ENCODE measurements around the gene TMEM255A. TPM values are rescaled to one million over a fixed set of nuclear protein-coding genes. Genes with fewer than 3 reads are reported as not detected.
"Not testable (repeated sequence)": the region's sequence is repeated elsewhere in the genome, so short reads cannot be mapped to it uniquely, and the experiment has no call there.

Gene TMEM255A
- total and polyA plus RNA-seq, 12 donors, result 0.09 to 3.1 (median 0.96) TPM

DNA sequence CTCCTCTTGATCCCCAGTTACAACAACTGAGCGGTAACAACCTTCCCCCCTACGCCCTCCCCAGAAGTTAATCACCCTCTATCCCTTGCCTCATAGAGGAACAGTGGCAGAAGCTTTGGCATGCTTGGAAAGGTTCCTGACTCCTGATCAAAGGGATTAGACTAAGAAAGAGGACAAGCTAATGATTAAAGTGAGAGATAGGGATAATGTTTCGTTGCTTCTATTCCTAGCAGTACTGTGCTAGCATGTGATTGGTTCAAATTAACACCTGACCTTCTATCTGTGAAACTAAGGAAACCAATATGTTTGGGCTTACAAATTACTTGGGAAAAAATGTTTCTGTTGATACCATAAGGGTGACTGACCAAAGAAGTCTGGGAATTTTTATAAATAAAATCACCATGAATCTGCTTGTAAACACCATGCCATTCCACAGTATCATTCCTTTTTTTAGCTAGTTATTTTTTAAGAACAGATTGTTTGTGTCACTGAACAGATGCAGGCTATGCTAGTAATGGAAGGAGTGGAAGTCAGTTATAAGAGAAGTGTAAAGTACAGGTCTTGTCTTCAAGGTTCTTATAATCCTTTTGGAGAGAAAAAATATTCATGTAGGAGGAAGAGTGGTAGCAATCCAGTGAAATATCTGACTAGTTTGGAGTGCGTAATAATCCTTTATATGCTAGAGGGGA is 39.3 kb upstream of the TMEM255A start:
- 61 to 65% (median 63%) methylated on average over 4 of the region's 4 CpGs for WGBS, 4 donors
- no peak for DNase-seq
- no peaks in the 10 kb centered on the region for H3K4me1 ChIP-seq (replicated peaks in 1 of 2)
- no peak for TF ChIP-seq CTCF (IDR thresholded peaks at IDR 0.05)
- no peak for TF ChIP-seq POLR2A (IDR thresholded peaks at IDR 0.05)
- intact Hi-C loops (cut with DNase I), result no loop called here
- peaks cover 3% of the 10 kb centered on the region for H3K27me3 ChIP-seq
- H3K4me3 ChIP-seq, result no peak overlapping the region
- H3K27ac ChIP-seq, result no peak overlapping the region
- H3K9me3 ChIP-seq (replicated peaks in 1 of 3), result no peaks in the 10 kb centered on the region
- H3K36me3 ChIP-seq (replicated peaks in 1 of 2), result no peaks in the 10 kb centered on the region

DNA sequence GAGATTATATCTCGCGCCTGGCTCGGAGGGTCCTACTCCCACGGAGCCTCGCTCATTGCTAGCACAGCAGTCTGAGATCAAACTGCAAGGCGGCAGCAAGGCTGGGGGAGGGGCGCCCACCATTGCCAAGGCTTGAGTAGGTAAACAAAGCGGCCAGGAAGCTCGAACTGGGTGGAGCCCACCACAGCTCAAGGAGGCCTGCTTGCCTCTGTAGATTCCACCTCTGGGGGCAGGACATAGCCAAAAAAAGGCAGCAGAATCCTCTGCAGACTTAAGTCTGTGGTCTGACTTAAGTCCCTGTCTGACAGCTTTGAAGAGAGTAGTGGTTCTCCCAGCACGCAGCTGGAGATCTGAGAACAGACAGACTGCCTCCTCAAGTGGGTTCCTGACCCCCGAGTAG is 33.3 kb upstream of the TMEM255A start:
- H3K36me3 ChIP-seq (replicated peaks in 1 of 2); H3K4me3 ChIP-seq; H3K27ac ChIP-seq; DNase-seq; intact Hi-C loops (cut with DNase I); H3K9me3 ChIP-seq (replicated peaks in 1 of 3); H3K27me3 ChIP-seq; H3K4me1 ChIP-seq (replicated peaks in 1 of 2): not testable (repeated sequence)
- 55 to 77% (median 67%) methylated on average over 4 to 11 of the region's 11 CpGs for WGBS, 4 donors

DNA sequence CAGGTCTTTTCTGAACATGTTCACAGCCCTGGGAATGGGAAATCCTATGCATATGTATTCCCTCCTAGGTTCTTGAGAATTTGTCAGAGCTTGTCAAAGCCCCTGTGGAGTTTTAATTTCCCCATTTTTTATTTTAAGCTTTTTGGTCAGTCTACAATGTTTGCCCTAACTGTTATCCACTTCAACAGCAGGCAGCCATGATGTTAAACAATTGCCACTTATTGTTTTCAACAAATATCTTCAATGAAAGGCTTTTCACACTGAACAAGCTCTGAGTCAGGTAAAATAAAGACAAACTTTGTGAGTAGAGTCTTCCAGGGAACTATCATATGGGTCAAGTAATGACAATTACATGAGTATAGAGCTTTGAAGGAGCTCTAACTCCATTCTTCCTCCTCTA is 25.6 kb upstream of the TMEM255A start:
- intact Hi-C loops (cut with DNase I), result no loop called here
- no peak overlapping the region for H3K27ac ChIP-seq
- no peak overlapping the region for H3K4me3 ChIP-seq
- peaks cover 0 to 14% (median 0%) of the 10 kb centered on the region in 3 donors for H3K9me3 ChIP-seq (replicated peaks in 1 of 3)
- no peaks in the 10 kb centered on the region for H3K36me3 ChIP-seq (replicated peaks in 1 of 2)
- TF ChIP-seq POLR2A (IDR thresholded peaks at IDR 0.05), result no peak
- TF ChIP-seq CTCF (IDR thresholded peaks at IDR 0.05), result no peak
- no peaks in the 10 kb centered on the region for H3K4me1 ChIP-seq (replicated peaks in 1 of 2)
- no peaks in the 10 kb centered on the region for H3K27me3 ChIP-seq
- DNase-seq, result no peak

- Histone ChIP-seq H3K36me3 (replicated peaks in 1 of 2) (no peaks in the 10 kb centered on the region), H3K9me3 (replicated peaks in 1 of 3) (peaks cover 0 to 14% (median 0%) of the 10 kb centered on the region in 3 donors), H3K4me1 (replicated peaks in 1 of 2) (no peaks in the 10 kb centered on the region), H3K27ac (no peak overlapping the region), H3K27me3 (no peaks in the 10 kb centered on the region), H3K4me3 (no peak overlapping the region)
- intact Hi-C loops (cut with DNase I), result no loop called here
- TF ChIP-seq POLR2A (IDR thresholded peaks at IDR 0.05), result no peak
- no peak for TF ChIP-seq CTCF (IDR thresholded peaks at IDR 0.05)
- DNase-seq, result no peak
- 56 to 65% (median 60%) methylated on average over 2 of the region's 2 CpGs for WGBS, 4 donors
Observed at GRCh38 chrX:120335289-120335688, 24.0 kb upstream of the TMEM255A start.

DNA sequence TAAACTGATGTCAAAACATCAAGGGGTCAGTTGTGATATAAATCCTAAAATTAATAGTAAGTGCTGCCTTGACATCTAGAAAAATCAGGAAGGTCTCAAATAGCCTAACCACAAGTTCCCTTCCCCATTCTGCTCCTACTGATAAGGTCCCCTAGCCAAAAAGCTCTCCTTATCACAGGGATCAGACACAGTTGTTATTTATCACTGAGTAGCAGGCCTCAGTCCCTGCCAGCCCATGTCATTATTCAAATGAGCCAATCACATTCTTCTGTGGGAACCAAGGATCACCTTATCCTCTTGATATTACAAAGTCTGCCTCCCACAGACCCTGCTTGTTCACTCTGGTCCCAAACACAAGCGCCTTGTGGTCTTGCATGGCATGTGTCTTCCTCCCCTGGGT is 23.3 kb upstream of the TMEM255A start:
- DNase-seq, result no peak
- TF ChIP-seq POLR2A (IDR thresholded peaks at IDR 0.05) (no peak), CTCF (IDR thresholded peaks at IDR 0.05) (no peak)
- H3K4me1 ChIP-seq (replicated peaks in 1 of 2), result no peaks in the 10 kb centered on the region
- H3K27me3 ChIP-seq, result no peaks in the 10 kb centered on the region
- no peak overlapping the region for H3K27ac ChIP-seq
- H3K9me3 ChIP-seq (replicated peaks in 1 of 3), result peaks cover 0 to 14% (median 0%) of the 10 kb centered on the region in 3 donors
- WGBS, 4 donors, result 56 to 100% (median 77%) methylated on average over 1 of the region's 1 CpG
- intact Hi-C loops (cut with DNase I), result no loop called here
- H3K36me3 ChIP-seq (replicated peaks in 1 of 2), result no peaks in the 10 kb centered on the region
- no peak overlapping the region for H3K4me3 ChIP-seq

All from adrenal gland (tissue), 12 donors.